HCEC 1CT (cell line): ENCODE results near the gene LFNG.

ENCODE experiments used
- DNase-seq: peaks from one replicate; pipeline ENCODE4 v3.0.0-alpha.2; 2017

Gene LFNG

GRCh38 chr7:2518737-2519118 is 846 bp upstream of the LFNG start:
- DNase-seq: no peak

GRCh38 chr7:2520131-2520760 is 672 bp downstream of the LFNG start:
- no peak for DNase-seq

GRCh38 chr7:2520761-2521290 is 1.3 kb downstream of the LFNG start:
- no peak for DNase-seq

- DNase-seq: no peak
Measured at GRCh38 chr7:2521341-2521745, 1.8 kb downstream of the LFNG start.

- no peak for DNase-seq
Measured at GRCh38 chr7:2521952-2522591, 2.5 kb downstream of the LFNG start.

GRCh38 chr7:2522780-2523433 is 3.3 kb downstream of the LFNG start:
- no peak for DNase-seq

- no peak for DNase-seq
Measured at GRCh38 chr7:2523461-2523936, 3.9 kb downstream of the LFNG start.

- no peak for DNase-seq
Measured at GRCh38 chr7:2523941-2524807, 4.6 kb downstream of the LFNG start.

GRCh38 chr7:2524808-2525657 is 5.5 kb downstream of the LFNG start:
- no peak for DNase-seq

GRCh38 chr7:2525658-2526630 is 6.4 kb downstream of the LFNG start:
- DNase-seq: no peak

GRCh38 chr7:2526659-2527504 is 7.3 kb downstream of the LFNG start:
- no peak for DNase-seq

GRCh38 chr7:2527505-2528467 is 8.2 kb downstream of the LFNG start:
- peak; percentile 43 for DNase-seq

GRCh38 chr7:2528481-2529095 is 9.0 kb downstream of the LFNG start:
- no peak for DNase-seq

- DNase-seq: peak; percentile 58
Measured at GRCh38 chr7:2529161-2530070, 9.8 kb downstream of the LFNG start.

GRCh38 chr7:2530071-2530987 is 10.8 kb downstream of the LFNG start:
- no peak for DNase-seq
